ENCODE data around the gene IL22.

- TF ChIP-seq USF2 (CRISPR knock-in tag; IDR thresholded peaks at IDR 0.05), result no peak
- no peak for TF ChIP-seq MAX (CRISPR knock-in tag; IDR thresholded peaks at IDR 0.05)
- TF ChIP-seq, protein P1, sequence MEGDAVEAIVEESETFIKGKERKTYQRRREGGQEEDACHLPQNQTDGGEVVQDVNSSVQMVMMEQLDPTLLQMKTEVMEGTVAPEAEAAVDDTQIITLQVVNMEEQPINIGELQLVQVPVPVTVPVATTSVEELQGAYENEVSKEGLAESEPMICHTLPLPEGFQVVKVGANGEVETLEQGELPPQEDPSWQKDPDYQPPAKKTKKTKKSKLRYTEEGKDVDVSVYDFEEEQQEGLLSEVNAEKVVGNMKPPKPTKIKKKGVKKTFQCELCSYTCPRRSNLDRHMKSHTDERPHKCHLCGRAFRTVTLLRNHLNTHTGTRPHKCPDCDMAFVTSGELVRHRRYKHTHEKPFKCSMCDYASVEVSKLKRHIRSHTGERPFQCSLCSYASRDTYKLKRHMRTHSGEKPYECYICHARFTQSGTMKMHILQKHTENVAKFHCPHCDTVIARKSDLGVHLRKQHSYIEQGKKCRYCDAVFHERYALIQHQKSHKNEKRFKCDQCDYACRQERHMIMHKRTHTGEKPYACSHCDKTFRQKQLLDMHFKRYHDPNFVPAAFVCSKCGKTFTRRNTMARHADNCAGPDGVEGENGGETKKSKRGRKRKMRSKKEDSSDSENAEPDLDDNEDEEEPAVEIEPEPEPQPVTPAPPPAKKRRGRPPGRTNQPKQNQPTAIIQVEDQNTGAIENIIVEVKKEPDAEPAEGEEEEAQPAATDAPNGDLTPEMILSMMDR (IDR thresholded peaks at IDR 0.05), result no peak
- no peak for TF ChIP-seq ZNF138 (CRISPR knock-in tag; conservative IDR thresholded peaks at IDR 0.05)
- TF ChIP-seq, protein P2, sequence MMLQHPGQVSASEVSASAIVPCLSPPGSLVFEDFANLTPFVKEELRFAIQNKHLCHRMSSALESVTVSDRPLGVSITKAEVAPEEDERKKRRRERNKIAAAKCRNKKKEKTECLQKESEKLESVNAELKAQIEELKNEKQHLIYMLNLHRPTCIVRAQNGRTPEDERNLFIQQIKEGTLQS (CRISPR knock-in tag; conservative IDR thresholded peaks at IDR 0.05), result no peak
- no peak for TF ChIP-seq GTF2I (CRISPR knock-in tag; conservative IDR thresholded peaks at IDR 0.05)
- no peak for TF ChIP-seq FOXP1 (CRISPR knock-in tag; IDR thresholded peaks at IDR 0.05; ENCODE audit: borderline replicate concordance)
- TF ChIP-seq JAZF1 (CRISPR knock-in tag; IDR thresholded peaks at IDR 0.05), result no peak
- TF ChIP-seq ZNF423 (CRISPR knock-in tag; IDR thresholded peaks at IDR 0.05), result no peak
- no peak for TF ChIP-seq ZNF232 (CRISPR knock-in tag; IDR thresholded peaks at IDR 0.05)
- no peak for TF ChIP-seq USF1 (CRISPR knock-in tag; IDR thresholded peaks at IDR 0.05)
- TF ChIP-seq NR1H2 (CRISPR knock-in tag; IDR thresholded peaks at IDR 0.05), result no peak
- no peak for TF ChIP-seq TCF7 (CRISPR knock-in tag; IDR thresholded peaks at IDR 0.05; ENCODE audit: low read depth)
Observed at GRCh38 chr12:68203460-68203875, 49.9 kb downstream of the IL22 start.
